ENCODE data around the gene NACC2.

Gene NACC2

DNA sequence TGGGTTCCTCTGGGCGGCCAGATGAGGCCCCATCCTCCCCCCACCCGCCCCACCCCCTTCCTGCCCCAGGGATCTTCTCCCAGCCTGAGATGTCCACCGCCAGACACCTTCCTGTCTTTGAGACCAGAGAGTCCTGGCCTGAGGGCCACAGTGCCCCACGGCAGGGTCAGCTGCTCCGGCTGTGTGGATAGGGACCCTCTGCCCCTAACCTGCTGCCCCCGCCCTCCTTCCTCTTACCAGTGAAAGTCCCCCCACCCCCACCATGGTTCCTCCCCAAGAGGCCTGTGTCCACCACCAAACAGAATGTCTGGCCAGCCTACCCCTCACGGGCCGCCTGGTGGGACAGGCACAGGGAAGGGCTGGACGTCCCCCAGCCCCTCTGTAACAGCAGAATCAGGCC, 90.9 kb downstream of the NACC2 start:
- H3K9me3 ChIP-seq (replicated peaks; ENCODE audit: low read length) = no peaks in the 10 kb centered on the region
- no peaks in the 10 kb centered on the region for H3K27me3 ChIP-seq (ENCODE audit: control insufficient read depth, insufficient read depth, low read length)
- peaks cover 4% of the 10 kb centered on the region for H3K36me3 ChIP-seq (ENCODE audit: insufficient read depth, low read length)
- H3K9ac ChIP-seq (ENCODE audit: low read depth, low read length) = no peak overlapping the region
- peaks cover 26% of the 10 kb centered on the region for H3K4me1 ChIP-seq (ENCODE audit: control insufficient read depth, insufficient read depth, low read length)
- no peak overlapping the region for H3K4me2 ChIP-seq (ENCODE audit: low read length)
- no peak overlapping the region for H3K4me3 ChIP-seq (ENCODE audit: low read length)

DNA sequence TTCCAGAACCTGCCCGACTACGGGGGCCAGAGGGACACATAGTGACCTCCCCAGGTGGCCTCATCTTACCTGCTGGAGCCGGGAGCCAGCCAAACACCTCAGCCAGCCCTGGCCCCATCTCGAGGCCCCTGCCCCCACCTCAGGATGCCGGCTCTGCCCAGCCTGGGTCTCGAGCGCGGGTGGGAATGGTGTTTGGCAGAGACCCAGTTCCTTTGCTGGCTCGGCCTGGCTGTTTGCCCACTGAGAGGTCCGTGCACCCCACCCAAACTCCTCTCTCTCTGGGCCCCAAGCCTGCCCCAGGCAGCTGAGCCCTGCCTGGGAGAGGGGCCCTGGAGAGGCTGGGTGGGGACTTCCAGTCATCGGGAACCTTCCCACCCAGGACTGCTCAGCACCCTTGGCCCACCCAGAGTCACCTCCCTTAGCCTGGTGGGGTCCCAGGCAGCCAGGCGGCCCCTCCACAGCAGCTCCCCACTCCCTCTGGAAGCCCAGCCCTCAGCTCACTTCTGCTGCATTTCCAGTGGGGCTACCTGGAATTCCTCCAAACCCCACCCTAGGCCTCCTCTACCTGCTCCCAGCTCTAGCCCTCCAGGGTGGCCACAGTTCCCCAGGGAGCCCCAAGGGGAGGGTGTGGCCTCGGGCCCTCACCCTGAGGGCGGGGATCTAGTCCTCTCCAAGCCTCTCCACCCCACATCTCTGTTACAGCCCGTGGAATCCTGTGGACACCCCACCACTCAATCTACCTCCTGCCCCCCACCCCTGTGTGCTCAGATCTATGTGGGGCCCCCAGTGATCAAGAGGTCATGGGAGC, 91.5 kb downstream of the NACC2 start:
- Histone ChIP-seq H3K4me3 (ENCODE audit: low read length) (no peak overlapping the region), H3K36me3 (ENCODE audit: insufficient read depth, low read length) (peaks cover 4% of the 10 kb centered on the region), H3K4me1 (ENCODE audit: control insufficient read depth, insufficient read depth, low read length) (peaks cover 20% of the 10 kb centered on the region), H3K27me3 (ENCODE audit: control insufficient read depth, insufficient read depth, low read length) (no peaks in the 10 kb centered on the region), H3K4me2 (ENCODE audit: low read length) (no peak overlapping the region), H3K9ac (ENCODE audit: low read depth, low read length) (no peak overlapping the region), H3K9me3 (replicated peaks; ENCODE audit: low read length) (no peaks in the 10 kb centered on the region)

DNA sequence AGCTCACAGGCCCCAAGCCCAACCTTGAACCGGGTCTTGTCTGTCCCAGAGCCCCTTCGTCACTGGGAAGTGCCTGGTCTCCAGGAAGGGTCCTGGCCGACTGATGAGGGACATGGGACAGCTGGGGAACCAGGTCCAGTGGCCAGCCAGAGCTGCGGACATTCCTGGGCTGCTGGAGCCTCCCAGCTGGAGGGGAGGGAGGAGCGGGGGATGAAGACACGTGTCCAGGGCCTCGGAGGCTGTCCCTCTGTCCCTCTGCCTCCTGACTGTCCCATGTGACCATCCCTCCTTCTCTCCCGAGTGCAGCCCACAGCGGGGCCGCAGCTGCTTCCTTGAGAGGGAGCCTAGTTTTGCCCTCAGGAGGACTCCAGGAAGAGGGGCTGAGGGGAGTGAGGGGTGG, 92.2 kb downstream of the NACC2 start:
- Histone ChIP-seq H3K27me3 (ENCODE audit: control insufficient read depth, insufficient read depth, low read length) (no peaks in the 10 kb centered on the region), H3K9ac (ENCODE audit: low read depth, low read length) (no peak overlapping the region), H3K4me3 (ENCODE audit: low read length) (no peak overlapping the region), H3K4me2 (ENCODE audit: low read length) (no peak overlapping the region), H3K36me3 (ENCODE audit: insufficient read depth, low read length) (peaks cover 4% of the 10 kb centered on the region), H3K9me3 (replicated peaks; ENCODE audit: low read length) (no peaks in the 10 kb centered on the region), H3K4me1 (ENCODE audit: control insufficient read depth, insufficient read depth, low read length) (peaks cover 13% of the 10 kb centered on the region)

DNA sequence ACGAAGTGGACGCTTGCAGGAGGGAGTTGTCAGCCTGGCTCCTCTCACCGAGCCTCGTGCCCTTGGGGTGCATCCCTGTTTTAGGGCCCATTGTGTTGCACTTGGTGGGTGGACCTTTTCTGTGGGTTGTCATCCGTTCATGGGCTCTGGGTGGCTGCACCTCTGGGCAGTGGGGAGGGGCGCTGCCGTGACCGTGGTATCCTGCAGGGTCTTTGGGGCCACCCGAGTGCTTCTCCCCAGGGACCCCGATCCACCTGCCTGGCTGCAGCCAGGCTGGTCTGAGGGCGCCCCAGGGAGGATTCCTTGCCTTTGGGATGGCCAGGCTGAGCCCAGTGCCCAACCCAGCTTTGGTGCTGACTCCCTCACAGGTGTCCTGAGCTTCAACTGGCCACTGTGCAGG, 92.9 kb downstream of the NACC2 start:
- Histone ChIP-seq H3K9me3 (replicated peaks; ENCODE audit: low read length) (no peaks in the 10 kb centered on the region), H3K9ac (ENCODE audit: low read depth, low read length) (no peak overlapping the region), H3K4me2 (ENCODE audit: low read length) (no peak overlapping the region), H3K4me1 (ENCODE audit: control insufficient read depth, insufficient read depth, low read length) (peaks cover 13% of the 10 kb centered on the region), H3K36me3 (ENCODE audit: insufficient read depth, low read length) (no peaks in the 10 kb centered on the region), H3K27me3 (ENCODE audit: control insufficient read depth, insufficient read depth, low read length) (no peaks in the 10 kb centered on the region), H3K4me3 (ENCODE audit: low read length) (no peak overlapping the region)

DNA sequence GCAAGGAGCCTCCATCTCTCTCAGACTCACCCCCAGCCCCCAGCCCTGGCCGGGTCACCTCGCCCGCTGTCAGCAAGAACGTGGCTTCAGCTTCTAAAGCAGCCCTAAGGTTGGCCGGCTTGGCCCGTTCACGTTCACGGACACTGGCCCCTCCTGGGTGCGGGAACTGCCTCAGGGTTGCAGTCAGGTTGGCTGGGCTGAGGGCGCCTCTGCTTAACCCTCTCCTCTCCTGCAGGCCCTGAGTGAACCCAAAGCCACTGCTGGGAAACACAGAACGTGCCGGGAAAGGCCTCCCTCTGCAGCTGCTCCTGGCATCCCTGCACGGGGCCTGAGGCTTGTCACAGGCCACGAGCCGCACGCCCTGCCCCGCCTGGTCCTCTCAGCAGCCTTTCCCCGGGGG, 93.9 kb downstream of the NACC2 start:
- Histone ChIP-seq H3K9me3 (replicated peaks; ENCODE audit: low read length) (no peaks in the 10 kb centered on the region), H3K9ac (ENCODE audit: low read depth, low read length) (no peak overlapping the region), H3K4me3 (ENCODE audit: low read length) (no peak overlapping the region), H3K4me1 (ENCODE audit: control insufficient read depth, insufficient read depth, low read length) (peaks cover 13% of the 10 kb centered on the region), H3K4me2 (ENCODE audit: low read length) (no peak overlapping the region), H3K36me3 (ENCODE audit: insufficient read depth, low read length) (no peaks in the 10 kb centered on the region), H3K27me3 (ENCODE audit: control insufficient read depth, insufficient read depth, low read length) (no peaks in the 10 kb centered on the region)

DNA sequence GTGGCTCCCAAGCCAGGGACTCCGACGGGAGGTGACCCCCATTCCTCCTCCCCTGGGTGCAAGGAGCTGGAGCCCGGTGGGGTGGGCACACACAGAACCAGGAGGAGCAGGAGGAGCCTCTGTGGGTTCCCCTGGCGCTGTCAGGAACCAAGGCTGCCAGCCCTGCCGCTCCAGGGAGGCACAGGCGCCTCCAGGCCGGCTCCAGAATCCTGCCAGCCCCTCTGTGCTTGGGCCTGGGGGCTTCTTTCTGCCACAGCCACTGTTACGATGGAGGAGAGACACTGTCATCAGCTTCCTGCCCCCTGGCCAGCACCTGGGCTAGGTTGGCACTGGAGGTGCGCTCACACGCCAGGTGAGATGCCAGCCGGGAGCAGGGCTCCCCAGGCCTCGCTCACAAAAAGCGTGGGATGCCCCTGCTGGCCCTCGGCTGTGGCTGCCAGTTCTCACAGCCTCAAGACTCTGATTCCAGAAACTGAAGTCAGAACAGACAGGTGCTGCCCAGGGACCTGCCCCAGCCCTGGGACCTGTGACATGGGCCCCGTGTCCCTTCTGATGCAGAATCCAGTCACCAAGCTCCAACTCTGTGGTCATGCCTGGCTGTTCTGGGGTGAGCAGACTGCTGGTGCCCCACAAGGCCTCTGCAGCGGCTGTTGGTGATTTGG, 96.5 kb downstream of the NACC2 start:
- Histone ChIP-seq H3K4me2 (ENCODE audit: low read length) (no peak overlapping the region), H3K4me3 (ENCODE audit: low read length) (no peak overlapping the region), H3K4me1 (ENCODE audit: control insufficient read depth, insufficient read depth, low read length) (peaks cover 9% of the 10 kb centered on the region), H3K9ac (ENCODE audit: low read depth, low read length) (no peak overlapping the region), H3K9me3 (replicated peaks; ENCODE audit: low read length) (no peaks in the 10 kb centered on the region), H3K36me3 (ENCODE audit: insufficient read depth, low read length) (no peaks in the 10 kb centered on the region), H3K27me3 (ENCODE audit: control insufficient read depth, insufficient read depth, low read length) (no peaks in the 10 kb centered on the region)

DNA sequence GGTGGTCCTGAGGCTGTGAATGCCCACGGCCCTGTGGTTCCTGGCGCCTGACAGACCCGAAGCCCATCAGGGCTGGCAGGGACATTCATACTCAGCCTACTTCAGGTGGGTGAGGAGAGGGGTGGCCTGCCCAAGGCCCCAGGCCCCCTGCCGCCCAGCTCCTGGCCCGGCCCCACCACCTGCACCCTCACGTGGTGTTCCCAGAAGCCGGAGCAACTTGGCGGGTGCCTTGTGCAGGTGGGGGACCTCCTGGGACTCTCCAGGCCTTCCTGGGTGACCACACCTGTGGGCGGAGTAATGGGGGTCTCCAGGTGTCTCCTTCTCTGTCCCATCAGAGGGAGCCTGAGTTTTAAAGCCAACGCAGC, 97.1 kb downstream of the NACC2 start:
- Histone ChIP-seq H3K36me3 (ENCODE audit: insufficient read depth, low read length) (no peaks in the 10 kb centered on the region), H3K4me1 (ENCODE audit: control insufficient read depth, insufficient read depth, low read length) (peaks cover 9% of the 10 kb centered on the region), H3K9ac (ENCODE audit: low read depth, low read length) (no peak overlapping the region), H3K9me3 (replicated peaks; ENCODE audit: low read length) (no peaks in the 10 kb centered on the region), H3K4me3 (ENCODE audit: low read length) (no peak overlapping the region), H3K4me2 (ENCODE audit: low read length) (no peak overlapping the region), H3K27me3 (ENCODE audit: control insufficient read depth, insufficient read depth, low read length) (no peaks in the 10 kb centered on the region)

DNA sequence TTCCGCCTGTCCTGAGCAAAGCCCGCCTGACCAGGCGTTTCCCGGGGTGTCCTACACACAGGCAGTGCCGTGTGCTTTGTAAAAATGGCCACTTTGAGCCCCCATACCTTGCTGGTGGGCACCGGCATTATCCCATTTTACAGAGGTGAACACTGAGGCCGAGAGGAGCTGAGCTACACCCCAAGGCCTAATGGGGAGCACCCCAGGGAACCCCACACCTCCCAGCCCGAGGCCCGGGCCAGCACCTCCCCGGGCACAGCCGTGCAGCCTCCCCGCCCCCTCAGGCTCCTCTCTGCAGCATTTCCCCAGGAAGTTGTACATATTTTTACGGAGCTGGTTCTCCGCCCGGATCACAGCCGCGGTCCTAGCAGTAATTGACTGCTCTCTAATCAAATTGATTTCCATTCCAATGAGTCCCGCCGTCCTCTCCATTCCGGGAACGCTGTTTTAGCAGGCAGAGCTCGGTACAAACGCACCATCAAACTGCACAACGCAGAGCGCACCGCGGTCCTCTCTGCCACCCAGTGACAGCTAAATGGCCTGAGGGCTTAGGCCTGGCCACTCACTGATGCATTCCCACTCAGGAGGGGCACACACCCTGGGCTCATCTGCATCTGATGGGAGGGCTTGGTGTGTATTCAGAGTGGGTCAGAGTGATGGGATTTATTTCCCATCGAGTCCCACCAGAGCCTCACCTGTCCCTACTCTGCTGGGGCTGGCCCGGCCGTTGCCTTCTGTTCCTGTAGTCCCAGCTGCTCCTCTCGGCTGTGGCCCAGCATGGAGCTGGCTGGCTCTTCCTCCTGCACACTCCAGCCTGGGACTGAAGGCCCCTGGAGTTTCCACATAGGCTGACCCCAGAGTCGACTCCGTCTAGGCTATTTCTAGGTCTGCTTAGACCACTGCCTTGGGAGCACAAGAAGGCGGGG, 97.7 kb downstream of the NACC2 start:
- Histone ChIP-seq H3K36me3 (ENCODE audit: insufficient read depth, low read length) (no peaks in the 10 kb centered on the region), H3K27me3 (ENCODE audit: control insufficient read depth, insufficient read depth, low read length) (no peaks in the 10 kb centered on the region), H3K9ac (ENCODE audit: low read depth, low read length) (no peak overlapping the region), H3K4me1 (ENCODE audit: control insufficient read depth, insufficient read depth, low read length) (peaks cover 11% of the 10 kb centered on the region), H3K9me3 (replicated peaks; ENCODE audit: low read length) (no peaks in the 10 kb centered on the region), H3K4me3 (ENCODE audit: low read length) (no peak overlapping the region), H3K4me2 (ENCODE audit: low read length) (no peak overlapping the region)

DNA sequence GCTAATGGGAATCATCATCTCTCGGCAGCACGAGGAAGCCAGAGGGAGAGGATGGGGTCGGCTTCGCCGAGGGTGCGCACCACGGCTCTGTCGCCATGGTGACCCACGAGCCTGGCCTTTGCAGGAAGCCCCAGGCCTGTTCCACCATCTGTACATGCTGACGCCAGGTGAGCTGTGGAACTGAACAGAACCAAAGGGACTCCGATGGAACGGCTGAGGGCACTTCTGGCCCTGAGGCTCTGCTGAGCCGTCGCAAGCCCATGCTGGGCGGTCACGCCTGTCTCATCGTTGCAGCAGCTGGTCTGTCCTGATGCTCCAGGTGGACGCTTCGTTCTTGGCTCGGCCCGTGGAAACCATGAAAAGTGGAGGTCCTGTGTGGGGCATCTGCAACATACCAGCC, 99.3 kb downstream of the NACC2 start:
- H3K9ac ChIP-seq (ENCODE audit: low read depth, low read length) = no peak overlapping the region
- no peaks in the 10 kb centered on the region for H3K9me3 ChIP-seq (replicated peaks; ENCODE audit: low read length)
- H3K27me3 ChIP-seq (ENCODE audit: control insufficient read depth, insufficient read depth, low read length) = no peaks in the 10 kb centered on the region
- no peak overlapping the region for H3K4me3 ChIP-seq (ENCODE audit: low read length)
- H3K4me2 ChIP-seq (ENCODE audit: low read length) = no peak overlapping the region
- no peaks in the 10 kb centered on the region for H3K36me3 ChIP-seq (ENCODE audit: insufficient read depth, low read length)
- peaks cover 14% of the 10 kb centered on the region for H3K4me1 ChIP-seq (ENCODE audit: control insufficient read depth, insufficient read depth, low read length)

DNA sequence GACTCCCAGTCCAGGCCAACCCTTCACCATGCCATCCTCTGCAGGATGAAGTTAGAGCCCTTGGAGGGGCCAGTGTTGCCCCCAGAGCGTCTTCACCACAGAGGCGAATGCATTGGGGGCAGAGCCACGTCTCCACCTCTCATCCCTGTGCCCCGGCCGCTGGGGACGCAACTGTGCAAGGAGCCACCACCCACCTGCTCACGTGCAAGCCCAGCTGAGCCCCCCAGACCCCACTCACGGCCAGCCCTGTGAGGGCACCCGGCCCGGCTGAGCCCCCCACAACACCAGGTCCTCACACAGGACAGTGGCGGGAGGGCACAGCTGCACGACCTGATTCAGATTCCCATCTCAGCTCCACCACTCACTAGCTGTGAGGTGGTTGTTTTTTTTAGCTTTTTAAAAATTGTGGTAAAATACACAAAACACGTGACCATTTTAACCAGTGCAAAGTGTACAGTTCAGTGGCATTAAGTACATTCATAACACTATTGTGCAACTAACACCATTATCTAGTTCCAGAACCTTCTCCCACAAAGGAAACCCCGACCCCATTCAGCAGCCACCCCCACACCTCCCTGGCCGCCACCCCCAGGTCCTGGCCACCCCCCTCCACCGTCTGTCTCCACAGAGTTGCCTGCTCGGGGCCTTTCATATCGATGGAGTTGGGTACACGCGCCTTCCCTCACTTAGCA, 100.4 kb downstream of the NACC2 start:
- Histone ChIP-seq H3K27me3 (ENCODE audit: control insufficient read depth, insufficient read depth, low read length) (peaks cover 8% of the 10 kb centered on the region), H3K4me2 (ENCODE audit: low read length) (no peak overlapping the region), H3K9me3 (replicated peaks; ENCODE audit: low read length) (no peaks in the 10 kb centered on the region), H3K4me1 (ENCODE audit: control insufficient read depth, insufficient read depth, low read length) (peaks cover 14% of the 10 kb centered on the region), H3K4me3 (ENCODE audit: low read length) (no peak overlapping the region), H3K9ac (ENCODE audit: low read depth, low read length) (no peak overlapping the region), H3K36me3 (ENCODE audit: insufficient read depth, low read length) (no peaks in the 10 kb centered on the region)
